GM21717 (cell line): ENCODE measurements around the gene PNPLA5.

Experiments
- ATAC-seq: cut with Tn5 transposase; IDR thresholded peaks from one replicate; pipeline ENCODE4 v1.9.1; 2021; ENCODE audit warnings: mild to moderate bottlenecking, moderate library complexity; ENCODE audit not compliant: unreplicated experiment

PNPLA5 gene

DNA sequence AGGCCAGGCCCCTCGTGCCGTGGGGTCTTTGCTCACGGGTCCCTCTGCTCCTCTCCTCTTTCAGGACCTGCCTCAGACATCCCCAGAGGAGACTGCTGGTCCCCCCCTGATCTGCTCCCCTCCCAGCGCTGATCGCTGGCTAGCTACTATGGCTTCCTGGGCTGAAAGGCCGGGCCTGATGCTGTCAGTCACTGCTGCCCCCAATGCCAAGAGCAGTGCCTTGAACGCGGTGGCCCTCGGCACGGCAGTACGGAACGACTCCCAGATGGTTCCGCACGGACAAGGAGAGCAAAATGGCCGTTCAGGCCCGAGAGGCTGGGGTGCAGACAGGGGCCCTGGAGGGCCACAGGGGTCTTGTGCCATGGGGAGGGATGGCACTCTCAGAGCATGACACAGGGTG lies 51.0 kb downstream of the PNPLA5 start:
- ATAC-seq, result no peak

DNA sequence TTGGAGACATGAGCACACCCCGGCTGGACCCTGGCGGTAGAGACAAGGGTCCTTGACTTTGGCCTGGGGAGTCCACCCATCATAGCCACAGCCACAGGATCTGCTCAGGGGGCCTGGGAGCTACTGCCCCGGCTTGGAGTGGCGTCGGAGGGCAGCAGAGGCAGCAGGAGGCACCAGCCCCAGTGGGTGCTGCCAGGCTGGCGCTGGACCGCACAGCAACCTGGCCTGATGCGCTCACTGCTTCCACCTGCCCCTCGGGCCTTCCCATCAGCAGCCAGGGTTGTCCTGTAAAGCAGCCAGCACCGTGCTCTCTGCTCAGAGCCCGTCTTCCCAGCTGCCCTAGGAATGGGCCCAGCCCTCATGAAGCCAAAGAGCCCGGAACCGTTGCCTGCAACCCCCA lies 51.4 kb downstream of the PNPLA5 start:
- ATAC-seq, result no peak

- ATAC-seq, result no peak
Observed at GRCh38 chr22:43839781-43840180, 52.0 kb downstream of the PNPLA5 start.

GRCh38 chr22:43838571-43839307 lies 53.1 kb downstream of the PNPLA5 start:
- ATAC-seq, result no peak

DNA sequence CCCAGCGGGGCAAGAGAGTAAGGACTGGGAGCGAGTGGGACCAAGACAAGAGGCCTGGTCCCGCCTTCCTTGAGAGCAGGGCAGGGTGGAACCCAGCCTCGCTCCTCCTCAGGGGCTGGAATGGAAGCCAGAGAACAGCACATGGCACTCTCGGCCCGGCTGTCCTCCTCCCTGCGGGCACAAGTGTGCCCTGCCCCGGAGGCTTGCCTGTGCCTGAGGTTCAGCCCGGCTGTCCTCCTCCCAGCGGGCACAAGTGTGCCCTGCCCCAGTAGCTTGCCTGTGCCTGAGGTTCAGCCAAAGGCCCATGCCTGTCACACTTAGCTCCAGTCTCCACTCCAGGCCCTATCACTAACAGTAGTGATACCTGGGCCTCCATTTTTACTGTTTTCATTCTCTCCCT lies 53.7 kb downstream of the PNPLA5 start:
- ATAC-seq, result no peak

- ATAC-seq, result no peak
Observed at GRCh38 chr22:43837666-43838065, 54.1 kb downstream of the PNPLA5 start.

GRCh38 chr22:43835736-43836135 lies 56.1 kb downstream of the PNPLA5 start:
- no peak for ATAC-seq

DNA sequence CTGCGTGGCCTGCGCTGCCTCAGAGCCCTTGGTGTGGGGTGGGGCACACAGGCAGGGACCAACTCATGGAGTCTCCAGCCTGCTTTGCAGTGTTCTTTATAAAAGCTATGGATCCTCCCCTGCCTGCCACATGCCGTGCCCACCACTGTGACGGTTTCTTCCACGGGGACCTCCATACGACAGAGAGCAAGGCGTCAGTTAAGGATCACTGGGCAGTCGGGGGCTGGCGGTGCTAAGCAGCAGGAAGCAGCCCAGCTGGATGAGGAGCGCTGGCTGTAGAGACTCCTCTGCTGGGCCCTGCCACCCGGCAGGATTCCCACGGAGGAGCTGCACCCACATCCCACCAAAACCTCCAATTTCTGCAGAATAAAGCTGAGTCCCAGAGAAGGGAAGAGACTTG lies 56.6 kb downstream of the PNPLA5 start:
- ATAC-seq, result no peak

GRCh38 chr22:43833286-43834240 lies 58.2 kb downstream of the PNPLA5 start:
- no peak for ATAC-seq

DNA sequence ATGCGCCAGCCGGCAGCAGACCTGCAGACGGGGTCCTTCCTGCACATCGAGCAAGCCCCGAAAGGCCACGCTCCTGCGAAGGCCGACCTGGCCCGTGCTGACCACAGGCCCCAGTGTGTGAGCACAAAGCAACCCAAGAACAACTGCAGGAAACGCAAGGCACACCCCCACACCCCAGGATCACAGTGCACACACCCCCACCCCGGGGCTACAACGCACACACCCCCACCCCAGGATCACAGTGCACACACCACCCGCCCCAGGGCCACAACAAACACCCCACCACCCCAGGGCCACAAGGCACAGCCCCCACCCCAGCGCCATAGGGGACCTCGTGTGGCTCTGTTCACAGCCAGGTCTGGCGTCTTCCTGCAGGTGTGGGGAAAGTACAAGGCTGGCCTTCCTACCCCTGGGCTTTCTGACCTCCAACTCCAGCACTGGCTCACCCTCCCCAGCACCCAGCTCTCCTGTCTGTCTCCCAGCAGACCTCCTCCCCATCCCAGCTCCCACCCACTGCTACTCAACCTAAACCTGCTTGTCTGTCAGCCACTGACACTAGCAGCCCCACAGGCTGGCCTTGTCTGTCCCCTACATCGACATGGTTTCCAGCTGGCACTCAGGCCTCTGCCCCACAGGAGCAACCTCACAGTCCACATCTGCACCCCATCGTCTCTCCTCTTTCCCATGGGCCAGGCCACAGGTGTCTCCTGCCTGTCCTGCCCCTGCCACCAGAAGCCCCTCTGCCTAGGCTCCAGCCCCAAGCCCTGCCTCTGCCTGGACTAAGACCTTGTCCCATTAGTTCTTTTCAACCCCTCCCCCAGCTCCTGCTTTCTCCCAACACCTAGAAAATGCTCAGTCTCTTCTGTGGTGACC lies 59.2 kb downstream of the PNPLA5 start:
- no peak for ATAC-seq

DNA sequence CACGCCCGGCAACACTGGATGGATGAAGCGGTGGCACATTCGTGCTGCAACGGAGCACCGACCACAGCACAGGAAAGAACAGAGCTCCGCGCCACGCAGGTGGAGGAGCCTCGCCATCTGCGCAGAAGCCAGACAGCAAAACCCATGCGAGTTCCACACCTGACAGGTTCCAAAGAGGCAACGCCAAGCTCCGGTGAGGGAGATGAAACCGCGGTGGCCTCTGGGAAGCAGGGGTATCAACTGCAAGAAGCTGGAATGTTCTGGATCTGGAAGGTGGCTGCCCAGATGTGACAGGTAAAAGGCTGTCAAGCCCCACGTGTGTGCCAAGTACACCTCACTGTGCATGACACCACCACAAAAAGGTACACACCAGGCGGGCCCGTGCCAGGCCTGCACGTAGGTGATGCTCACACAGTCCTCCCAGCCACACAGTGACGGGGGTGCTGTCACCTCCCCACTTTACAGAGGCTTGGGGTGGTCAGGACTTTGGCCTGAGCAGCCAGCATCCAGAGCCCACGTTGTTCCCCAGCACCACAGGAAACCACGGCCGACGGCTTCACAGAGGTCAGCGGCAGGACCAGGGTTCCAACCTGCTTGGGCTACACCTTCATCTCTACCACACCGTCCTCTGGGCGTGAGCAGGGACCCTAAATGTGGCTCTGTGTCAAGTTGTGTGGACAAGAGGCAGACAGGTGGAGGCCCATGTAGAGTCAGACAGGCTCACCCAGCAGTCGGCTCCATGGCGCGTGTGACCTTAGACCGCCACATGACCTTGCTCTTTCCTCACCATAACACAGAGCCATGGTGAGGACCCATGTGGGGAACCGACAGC lies 60.0 kb downstream of the PNPLA5 start:
- ATAC-seq, result no peak

GRCh38 chr22:43830931-43831560 lies 60.8 kb downstream of the PNPLA5 start:
- ATAC-seq, result no peak

GRCh38 chr22:43829904-43830851 lies 61.6 kb downstream of the PNPLA5 start:
- no peak for ATAC-seq
